ENCODE data around the gene SMARCA5.

SMARCA5 gene

GRCh38 chr4:143531380-143531779 lies 17.9 kb downstream of the SMARCA5 start:
- H3K36me3 ChIP-seq (ENCODE audit: insufficient read depth, low read length): peaks cover 66% of the 10 kb centered on the region
- 0 out of 2 replicates have a peak overlapping the region, but pooled peaks have one; percentile 6 for H3K27ac ChIP-seq (ENCODE audit: low read depth, low read length)
- no peaks in the 10 kb centered on the region for H3K27me3 ChIP-seq (ENCODE audit: insufficient read depth, low read length)
- H3K4me3 ChIP-seq (ENCODE audit: low read depth, low read length): no peak overlapping the region
- H2AFZ ChIP-seq (ENCODE audit: low read length, unreplicated experiment): no peak overlapping the region
- peaks cover 19% of the 10 kb centered on the region for H3K79me2 ChIP-seq (ENCODE audit: control insufficient read depth, insufficient read depth, low read length, unreplicated experiment)
- H3K4me1 ChIP-seq (ENCODE audit: control insufficient read depth, insufficient read depth, low read length, unreplicated experiment): peaks cover 9% of the 10 kb centered on the region

DNA sequence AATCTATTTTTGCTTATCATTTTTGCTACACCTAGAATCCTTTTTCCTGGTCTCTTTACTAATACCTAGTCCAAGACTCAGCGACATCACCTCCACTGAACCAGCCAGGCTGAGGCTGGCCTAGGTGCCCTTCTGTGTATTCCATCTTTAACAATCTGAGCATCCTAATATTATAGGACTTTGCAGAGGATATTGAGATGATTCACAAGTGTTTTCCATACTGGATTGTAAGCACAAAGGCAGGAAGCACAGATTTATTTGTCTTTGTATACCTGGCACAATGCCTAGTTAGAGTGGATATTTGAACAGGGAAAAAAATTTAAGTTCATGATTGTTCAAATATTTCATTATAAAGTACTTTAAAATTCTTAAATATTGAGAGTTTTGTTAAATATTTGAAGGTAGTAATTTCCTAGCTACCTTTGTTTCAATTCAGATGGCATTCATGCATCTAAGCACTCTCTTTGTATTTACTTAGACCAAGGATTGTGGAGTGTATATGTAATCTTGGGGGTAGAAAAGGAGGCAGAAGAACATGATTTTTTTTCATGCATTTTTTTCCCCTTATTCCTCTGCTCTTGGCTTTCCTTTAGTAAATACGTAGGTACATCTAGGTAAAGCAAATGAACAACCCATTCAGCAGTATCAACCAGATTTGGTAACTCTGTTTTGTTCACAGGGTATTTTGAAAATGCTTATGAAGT lies 18.4 kb downstream of the SMARCA5 start:
- Histone ChIP-seq H3K79me2 (ENCODE audit: control insufficient read depth, insufficient read depth, low read length, unreplicated experiment) (peaks cover 19% of the 10 kb centered on the region), H3K36me3 (ENCODE audit: insufficient read depth, low read length) (peaks cover 69% of the 10 kb centered on the region), H3K27ac (ENCODE audit: low read depth, low read length) (0 out of 2 replicates have a peak overlapping the region, but pooled peaks have one; percentile 6), H3K27me3 (ENCODE audit: insufficient read depth, low read length) (no peaks in the 10 kb centered on the region), H3K4me3 (ENCODE audit: low read depth, low read length) (no peak overlapping the region), H2AFZ (ENCODE audit: low read length, unreplicated experiment) (no peak overlapping the region), H3K4me1 (ENCODE audit: control insufficient read depth, insufficient read depth, low read length, unreplicated experiment) (peaks cover 9% of the 10 kb centered on the region)

DNA sequence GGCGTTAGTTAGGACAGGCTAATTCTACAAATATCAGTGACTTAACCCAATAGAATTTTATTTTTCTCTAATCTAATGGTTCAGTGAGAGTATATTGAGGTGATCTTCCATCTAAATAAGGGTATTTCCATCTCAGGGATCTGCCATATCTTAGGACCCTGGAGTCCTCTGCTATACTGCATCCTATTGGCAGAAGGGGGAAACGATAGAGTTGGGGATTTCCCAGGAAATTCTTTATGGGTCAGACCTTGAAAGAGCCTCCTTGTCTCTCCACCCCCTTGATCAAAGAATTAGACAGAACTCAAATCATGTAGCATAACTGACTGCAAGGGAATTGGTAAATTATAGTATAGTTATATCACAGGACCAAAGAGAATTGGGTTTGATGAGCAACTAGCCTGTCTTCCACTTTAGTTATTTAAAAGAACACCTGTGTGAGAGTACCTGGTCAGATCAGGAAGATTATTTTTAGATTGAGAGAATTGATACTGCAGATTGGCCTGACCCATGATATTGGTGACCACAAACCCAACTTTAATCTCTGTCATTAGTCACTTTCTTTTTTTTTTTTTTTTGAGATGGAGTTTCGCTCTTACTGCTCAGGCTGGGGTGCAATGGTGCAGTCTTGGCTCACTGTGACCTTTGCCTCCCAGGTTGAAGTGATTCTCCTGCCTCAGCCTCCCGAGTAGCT lies 25.6 kb downstream of the SMARCA5 start:
- H3K79me2 ChIP-seq (ENCODE audit: control insufficient read depth, insufficient read depth, low read length, unreplicated experiment): peaks cover 8% of the 10 kb centered on the region
- H3K4me1 ChIP-seq (ENCODE audit: control insufficient read depth, insufficient read depth, low read length, unreplicated experiment): no peaks in the 10 kb centered on the region
- H3K4me3 ChIP-seq (ENCODE audit: low read depth, low read length): no peak overlapping the region
- no peak overlapping the region for H3K27ac ChIP-seq (ENCODE audit: low read depth, low read length)
- H3K27me3 ChIP-seq (ENCODE audit: insufficient read depth, low read length): no peaks in the 10 kb centered on the region
- H2AFZ ChIP-seq (ENCODE audit: low read length, unreplicated experiment): no peak overlapping the region
- H3K36me3 ChIP-seq (ENCODE audit: insufficient read depth, low read length): peaks cover 67% of the 10 kb centered on the region

DNA sequence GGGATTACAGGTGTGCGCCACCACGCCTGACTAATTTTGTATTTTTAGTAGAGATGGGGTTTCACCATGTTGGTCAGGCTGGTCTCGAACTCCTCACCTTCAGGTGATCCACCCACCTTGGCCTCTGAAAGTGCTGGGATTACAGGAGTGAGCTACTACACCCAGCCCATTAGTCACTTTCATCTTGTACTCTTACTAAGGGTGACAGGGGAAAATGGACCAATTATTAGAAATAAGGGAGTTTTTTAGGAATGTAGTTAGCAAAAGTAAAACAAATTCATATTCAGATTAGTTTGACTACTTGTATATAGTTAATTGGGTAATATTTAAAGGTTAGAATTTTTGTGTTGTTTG lies 26.1 kb downstream of the SMARCA5 start:
- no peaks in the 10 kb centered on the region for H3K4me1 ChIP-seq (ENCODE audit: control insufficient read depth, insufficient read depth, low read length, unreplicated experiment)
- no peaks in the 10 kb centered on the region for H3K27me3 ChIP-seq (ENCODE audit: insufficient read depth, low read length)
- H2AFZ ChIP-seq (ENCODE audit: low read length, unreplicated experiment): no peak overlapping the region
- peaks cover 67% of the 10 kb centered on the region for H3K36me3 ChIP-seq (ENCODE audit: insufficient read depth, low read length)
- H3K4me3 ChIP-seq (ENCODE audit: low read depth, low read length): no peak overlapping the region
- no peak overlapping the region for H3K27ac ChIP-seq (ENCODE audit: low read depth, low read length)
- peaks cover 8% of the 10 kb centered on the region for H3K79me2 ChIP-seq (ENCODE audit: control insufficient read depth, insufficient read depth, low read length, unreplicated experiment)

GRCh38 chr4:143549928-143550327 lies 36.4 kb downstream of the SMARCA5 start:
- Histone ChIP-seq H3K27me3 (ENCODE audit: insufficient read depth, low read length) (no peaks in the 10 kb centered on the region), H2AFZ (ENCODE audit: low read length, unreplicated experiment) (no peak overlapping the region), H3K36me3 (ENCODE audit: insufficient read depth, low read length) (peaks cover 32% of the 10 kb centered on the region), H3K4me1 (ENCODE audit: control insufficient read depth, insufficient read depth, low read length, unreplicated experiment) (no peaks in the 10 kb centered on the region), H3K79me2 (ENCODE audit: control insufficient read depth, insufficient read depth, low read length, unreplicated experiment) (no peaks in the 10 kb centered on the region), H3K4me3 (ENCODE audit: low read depth, low read length) (no peak overlapping the region), H3K27ac (ENCODE audit: low read depth, low read length) (no peak overlapping the region)

GRCh38 chr4:143554728-143555597 lies 41.5 kb downstream of the SMARCA5 start:
- Histone ChIP-seq H3K27ac (ENCODE audit: low read depth, low read length) (no peak overlapping the region), H3K36me3 (ENCODE audit: insufficient read depth, low read length) (peaks cover 11% of the 10 kb centered on the region)

GRCh38 chr4:143555676-143556075 lies 42.2 kb downstream of the SMARCA5 start:
- H3K27ac ChIP-seq (ENCODE audit: low read depth, low read length): no peak overlapping the region
- peaks cover 3% of the 10 kb centered on the region for H3K4me1 ChIP-seq (ENCODE audit: control insufficient read depth, insufficient read depth, low read length, unreplicated experiment)
- no peak overlapping the region for H3K4me3 ChIP-seq (ENCODE audit: low read depth, low read length)
- H3K79me2 ChIP-seq (ENCODE audit: control insufficient read depth, insufficient read depth, low read length, unreplicated experiment): no peaks in the 10 kb centered on the region
- peaks cover 10% of the 10 kb centered on the region for H3K36me3 ChIP-seq (ENCODE audit: insufficient read depth, low read length)
- H2AFZ ChIP-seq (ENCODE audit: low read length, unreplicated experiment): no peak overlapping the region
- no peaks in the 10 kb centered on the region for H3K27me3 ChIP-seq (ENCODE audit: insufficient read depth, low read length)

More at GRCh38 chr4:143554728-143555597, 41.5 kb downstream of the SMARCA5 start:
- Histone ChIP-seq H3K4me3 (ENCODE audit: low read depth, low read length) (no peak overlapping the region), H3K27me3 (ENCODE audit: insufficient read depth, low read length) (no peaks in the 10 kb centered on the region), H2AFZ (ENCODE audit: low read length, unreplicated experiment) (no peak overlapping the region), H3K4me1 (ENCODE audit: control insufficient read depth, insufficient read depth, low read length, unreplicated experiment) (peaks cover 2% of the 10 kb centered on the region), H3K79me2 (ENCODE audit: control insufficient read depth, insufficient read depth, low read length, unreplicated experiment) (no peaks in the 10 kb centered on the region)

- Histone ChIP-seq H3K4me3 (ENCODE audit: low read depth, low read length) (peak overlapping the region; percentile 84), H3K27me3 (ENCODE audit: insufficient read depth, low read length) (no peaks in the 10 kb centered on the region), H3K4me1 (ENCODE audit: control insufficient read depth, insufficient read depth, low read length, unreplicated experiment) (peaks cover 3% of the 10 kb centered on the region), H3K79me2 (ENCODE audit: control insufficient read depth, insufficient read depth, low read length, unreplicated experiment) (no peaks in the 10 kb centered on the region), H3K36me3 (ENCODE audit: insufficient read depth, low read length) (peaks cover 6% of the 10 kb centered on the region), H2AFZ (ENCODE audit: low read length, unreplicated experiment) (no peak overlapping the region), H3K27ac (ENCODE audit: low read depth, low read length) (no peak overlapping the region)
Measured at GRCh38 chr4:143558286-143558685, 44.8 kb downstream of the SMARCA5 start.

DNA sequence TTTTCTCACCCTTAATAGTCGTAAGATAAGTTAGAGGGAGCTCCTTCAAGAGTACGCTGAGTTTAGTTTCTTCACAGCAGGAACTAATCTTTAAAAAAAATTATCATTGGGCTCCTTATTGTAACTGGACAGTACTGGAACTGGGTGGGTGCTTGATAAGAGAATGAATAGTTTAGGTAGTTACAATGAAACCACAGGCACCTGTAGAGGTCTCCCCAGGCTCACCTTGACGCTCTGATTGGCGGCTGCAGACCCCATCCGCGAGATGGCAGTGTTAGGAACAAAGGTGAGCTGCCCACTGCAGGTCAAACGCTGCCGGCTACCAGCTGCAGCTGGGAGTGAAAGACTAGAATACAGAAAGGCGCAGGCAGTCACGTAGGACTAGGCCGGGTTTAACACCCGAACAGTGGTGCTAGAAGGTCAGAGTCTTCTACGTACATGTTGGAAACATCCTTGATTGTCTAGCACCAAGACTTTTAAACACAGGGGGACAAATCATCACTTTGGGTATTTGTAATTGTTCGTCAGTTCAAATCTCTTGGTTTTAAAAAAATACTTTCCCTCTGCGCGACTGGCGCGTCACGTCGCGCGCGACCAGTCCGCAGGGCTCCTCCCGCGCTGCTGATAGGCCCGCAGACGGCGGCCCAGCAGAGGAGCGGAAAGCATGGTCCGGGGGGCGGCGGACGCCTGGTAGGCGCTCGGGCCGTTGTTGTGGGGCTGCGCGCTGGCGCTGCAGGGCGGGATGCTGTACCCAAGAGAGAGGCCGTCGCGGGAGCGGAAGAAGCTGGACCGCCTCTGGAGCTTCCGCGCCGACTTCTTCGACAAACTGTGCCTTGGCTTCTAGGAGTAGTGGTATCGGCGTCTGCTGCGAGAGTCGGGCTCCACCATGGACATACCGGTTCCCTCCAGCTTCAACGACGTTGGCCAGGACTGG lies 45.6 kb downstream of the SMARCA5 start:
- H2AFZ ChIP-seq (ENCODE audit: low read length, unreplicated experiment): peak overlapping the region; percentile 94
- H3K27ac ChIP-seq (ENCODE audit: low read depth, low read length): peak overlapping the region; percentile 51; the same call in 1 of the 2 replicates
- no peaks in the 10 kb centered on the region for H3K27me3 ChIP-seq (ENCODE audit: insufficient read depth, low read length)
- H3K4me1 ChIP-seq (ENCODE audit: control insufficient read depth, insufficient read depth, low read length, unreplicated experiment): peaks cover 3% of the 10 kb centered on the region
- no peaks in the 10 kb centered on the region for H3K79me2 ChIP-seq (ENCODE audit: control insufficient read depth, insufficient read depth, low read length, unreplicated experiment)
- peak overlapping the region; percentile 84 for H3K4me3 ChIP-seq (ENCODE audit: low read depth, low read length)
- H3K36me3 ChIP-seq (ENCODE audit: insufficient read depth, low read length): peaks cover 4% of the 10 kb centered on the region

DNA sequence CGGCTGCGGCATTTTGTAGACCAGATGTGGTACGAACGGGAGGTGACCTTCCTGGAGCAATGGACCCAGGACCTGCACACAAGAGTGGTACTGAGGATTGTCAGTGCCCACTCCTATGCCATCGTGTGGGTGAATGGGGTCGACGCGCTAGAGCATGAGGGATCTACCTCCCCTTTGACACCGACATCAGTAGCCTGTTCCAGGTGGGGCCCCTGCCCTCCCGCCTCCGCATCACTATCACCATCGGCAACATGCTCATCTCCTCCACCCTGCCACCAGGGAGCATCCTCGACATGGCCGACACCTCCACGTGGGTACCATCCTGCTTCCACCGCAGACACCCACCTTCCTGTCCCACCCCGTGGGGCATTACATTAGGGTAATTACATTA lies 46.2 kb downstream of the SMARCA5 start:
- Histone ChIP-seq H2AFZ (ENCODE audit: low read length, unreplicated experiment) (peak overlapping the region; percentile 94), H3K4me3 (ENCODE audit: low read depth, low read length) (peak overlapping the region; percentile 84), H3K79me2 (ENCODE audit: control insufficient read depth, insufficient read depth, low read length, unreplicated experiment) (no peaks in the 10 kb centered on the region), H3K4me1 (ENCODE audit: control insufficient read depth, insufficient read depth, low read length, unreplicated experiment) (peaks cover 3% of the 10 kb centered on the region), H3K27ac (ENCODE audit: low read depth, low read length) (no peak overlapping the region), H3K36me3 (ENCODE audit: insufficient read depth, low read length) (0 out of 2 replicates have a peak, but pooled peaks cover 3% of the 10 kb centered on the region), H3K27me3 (ENCODE audit: insufficient read depth, low read length) (no peaks in the 10 kb centered on the region)
